SK-N-SH (cell line): ENCODE data around the gene RNF227. TPM values are rescaled to one million over a fixed set of nuclear protein-coding genes. Genes with fewer than 3 reads are reported as not detected.

ENCODE experiments used
- CTCF ChIA-PET: fragments of 300-600, 350-600 bp; formaldehyde crosslinking; extraction: SDS; loops from one replicate; lab custom pipeline; 2021; lab: Yijun Ruan, JAX
- POLR2A ChIA-PET: fragments of 350-600 bp; sonication (Branson Sonifier 250); formaldehyde crosslinking; extraction: SDS; loops from one replicate; lab custom pipeline; 2020; ENCODE audit warnings: antibody characterized with exemption, inconsistent platforms; lab: Yijun Ruan, JAX
- DNase-seq: peaks from one replicate; pipeline ENCODE4 v3.0.0; 2012
- H2AFZ ChIP-seq: fragments of 200-600 bp; sonication (generic); 2 replicates; pipeline ENCODE4 v1.8.1; 2016; ENCODE audit warnings: antibody characterized with exemption, mild to moderate bottlenecking, low read depth
- H3F3A ChIP-seq: fragments of 200-600 bp; sonication (generic); replicated peaks from 2 replicates; pipeline ENCODE3; 2016; ENCODE audit warnings: antibody characterized with exemption, mild to moderate bottlenecking; ENCODE audit not compliant: insufficient read depth
- H3K27ac ChIP-seq, 2 experiments: fragments of 200-500 bp in 1 of 2; fragments of 200-600 bp in 1 of 2; sonication (Bioruptor generic) in 1 of 2; sonication (generic), shearing (Covaris generic) in 1 of 2; 2 replicates each; pipeline versions ENCODE4 v1.5.1 to v1.6.1; 2014 to 2016; ENCODE audit warnings: low read depth in 2 of 2, inconsistent platforms in 1 of 2, low read length in 1 of 2, mild to moderate bottlenecking in 1 of 2, mixed read lengths in 1 of 2
- H3K27me3 ChIP-seq: fragments of 200-600 bp; sonication (generic), shearing (Covaris generic); 2 replicates; pipeline ENCODE4 v1.6.1; 2016; ENCODE audit warnings: mixed run types; ENCODE audit not compliant: insufficient read depth
- H3K36me3 ChIP-seq, 2 experiments: fragments of 200-500 bp in 1 of 2; fragments of 200-600 bp in 1 of 2; sonication (Bioruptor generic) in 1 of 2; sonication (generic) in 1 of 2; replicated peaks in 1 of 2; 2 replicates each; pipeline versions ENCODE3 to v1.5.1; 2014 to 2016; ENCODE audit warnings: low read length in 1 of 2, mild to moderate bottlenecking in 1 of 2; ENCODE audit not compliant: insufficient read depth in 2 of 2, control insufficient read depth in 1 of 2
- H3K4me1 ChIP-seq, 2 experiments: fragments of 200-500 bp in 1 of 2; fragments of 200-600 bp in 1 of 2; sonication (Bioruptor generic) in 1 of 2; sonication (generic), shearing (Covaris generic) in 1 of 2; 2 replicates each; pipeline versions ENCODE4 v1.5.1 to v1.6.1; 2014 to 2016; ENCODE audit warnings: low read depth in 1 of 2, low read length in 1 of 2, mixed run types in 1 of 2; ENCODE audit not compliant: insufficient read depth in 2 of 2, control insufficient read depth in 1 of 2
- H3K4me2 ChIP-seq: fragments of 200-600 bp; sonication (generic), shearing (Covaris generic); 2 replicates; pipeline ENCODE4 v1.6.1; 2017; ENCODE audit warnings: mixed run types
- H3K4me3 ChIP-seq, 2 experiments: fragments of 200-500 bp in 1 of 2; fragments of 200-600 bp in 1 of 2; sonication (Bioruptor generic) in 1 of 2; sonication (generic), shearing (Covaris generic) in 1 of 2; 2 replicates each; pipeline versions ENCODE4 v1.5.1 to v1.8.1; 2014 to 2016; ENCODE audit warnings: low read depth in 2 of 2, inconsistent platforms in 1 of 2, low read length in 1 of 2, mild to moderate bottlenecking in 1 of 2, mixed read lengths in 1 of 2, moderate library complexity in 1 of 2
- H3K79me2 ChIP-seq: fragments of 200-600 bp; sonication (generic); 2 replicates; pipeline ENCODE4 v1.8.1; 2017; ENCODE audit warnings: mild to moderate bottlenecking; ENCODE audit not compliant: insufficient read depth
- H3K9ac ChIP-seq: fragments of 200-600 bp; sonication (generic); 2 replicates; pipeline ENCODE4 v1.6.1; 2017; ENCODE audit warnings: mixed run types
- H3K9me2 ChIP-seq: fragments of 200-600 bp; sonication (generic); 2 replicates; pipeline ENCODE4 v1.6.1; 2017; ENCODE audit warnings: mixed run types
- H3K9me3 ChIP-seq: fragments of 200-600 bp; sonication (generic); 2 replicates; pipeline ENCODE4 v1.6.1; 2017; ENCODE audit warnings: mixed run types, mild to moderate bottlenecking, moderate library complexity
- H4K20me1 ChIP-seq: fragments of 200-600 bp; sonication (generic); 2 replicates; pipeline ENCODE4 v1.6.1; 2017; ENCODE audit warnings: mild to moderate bottlenecking, mixed run types; ENCODE audit not compliant: insufficient read depth
- ELF1 ChIP-seq: IDR thresholded peaks from 2 replicates; pipeline ENCODE4 v1.4.0; 2012
- EZH2phosphoT487 ChIP-seq: fragments of 200-600 bp; sonication (generic); IDR thresholded peaks from 2 replicates; pipeline ENCODE4 v1.6.1; 2017; ENCODE audit warnings: low read depth, mixed run types, mild to moderate bottlenecking, antibody characterized with exemption, moderate library complexity, borderline replicate concordance
- GABPA ChIP-seq: IDR thresholded peaks from 2 replicates; pipeline ENCODE4 v1.4.0; 2012; ENCODE audit warnings: low read depth, mild to moderate bottlenecking
- GATA2 ChIP-seq: sonication (generic); formaldehyde crosslinking; IDR thresholded peaks from 2 replicates; pipeline ENCODE4 v1.5.0; 2020; ENCODE audit warnings: mild to moderate bottlenecking, missing genetic modification reagents
- MEF2A ChIP-seq: IDR thresholded peaks from 2 replicates; pipeline ENCODE4 v1.4.0; 2012; ENCODE audit warnings: low read depth, borderline replicate concordance
- MXI1 ChIP-seq: IDR thresholded peaks from 2 replicates; pipeline ENCODE4 v1.6.1; 2012; ENCODE audit warnings: mild to moderate bottlenecking, low read depth, low read length, improper control_type of control experiment
- RFX5 ChIP-seq: IDR thresholded peaks from 2 replicates; pipeline ENCODE4 v1.6.1; 2012; ENCODE audit warnings: mild to moderate bottlenecking, improper control_type of control experiment, low read length
- SIN3A ChIP-seq: IDR thresholded peaks from 2 replicates; pipeline ENCODE4 v1.6.1; 2012; ENCODE audit warnings: low read depth, mild to moderate bottlenecking, low read length, moderate library complexity, borderline replicate concordance
- SMC3 ChIP-seq: IDR thresholded peaks from 2 replicates; pipeline ENCODE4 v1.6.1; 2012; ENCODE audit warnings: low read depth, low read length, improper control_type of control experiment
- TCF12 ChIP-seq: IDR thresholded peaks from 2 replicates; pipeline ENCODE4 v1.4.0; 2012
- TEAD4 ChIP-seq: IDR thresholded peaks from 2 replicates; pipeline ENCODE4 v1.4.0; 2012; ENCODE audit warnings: mild to moderate bottlenecking, borderline replicate concordance; ENCODE audit not compliant: insufficient read depth
- YY1 ChIP-seq: IDR thresholded peaks from 2 replicates; pipeline ENCODE4 v1.4.0; 2012; ENCODE audit warnings: low read depth, mild to moderate bottlenecking
- WGBS: methylation state at CpG from one replicate; pipeline ENCODE4 v1.1.6; 2017; ENCODE audit warnings: low lambda C conversion rate; 5-methylcytosine and 5-hydroxymethylcytosine counted together
- polyA plus RNA-seq, 3 experiments: library from polyadenylated mRNA; depleted of rRNA; stranded (reverse); fragments of >200 nt; gene quantifications; 2 replicates each; pipeline ENCODE4 v1.2.3, GENCODE V29; 2012
- TF ChIP-seq, protein P1 (sequence below): fragments of 200-600 bp; sonication (generic); IDR thresholded peaks from 2 replicates; pipeline ENCODE4 v1.6.1; 2017; ENCODE audit warnings: antibody characterized with exemption, mild to moderate bottlenecking, moderate library complexity
- TF ChIP-seq, protein P2 (sequence below): IDR thresholded peaks from 2 replicates; pipeline ENCODE4; 2012
- TF ChIP-seq, protein P3 (sequence below): fragments of 150-350 bp; IDR thresholded peaks from 2 replicates; pipeline ENCODE4 v1.6.1; 2016; ENCODE audit warnings: mild to moderate bottlenecking, low read depth, low read length
- TF ChIP-seq, protein P4 (sequence below): IDR thresholded peaks from 2 replicates; pipeline ENCODE4 v1.4.0; 2012; ENCODE audit warnings: low read depth
- TF ChIP-seq, protein P5 (sequence below): IDR thresholded peaks from 2 replicates; pipeline ENCODE4 v1.4.0; 2012; ENCODE audit warnings: low read depth, borderline replicate concordance
- TF ChIP-seq, protein P6 (sequence below): IDR thresholded peaks from 2 replicates; pipeline ENCODE4 v1.4.0; 2012; ENCODE audit warnings: low read depth, borderline replicate concordance

The RNF227 gene
- polyA plus RNA-seq, 1 of the 3 experiments (the other 2 are of a cell fraction) = 7.4 TPM

DNA sequence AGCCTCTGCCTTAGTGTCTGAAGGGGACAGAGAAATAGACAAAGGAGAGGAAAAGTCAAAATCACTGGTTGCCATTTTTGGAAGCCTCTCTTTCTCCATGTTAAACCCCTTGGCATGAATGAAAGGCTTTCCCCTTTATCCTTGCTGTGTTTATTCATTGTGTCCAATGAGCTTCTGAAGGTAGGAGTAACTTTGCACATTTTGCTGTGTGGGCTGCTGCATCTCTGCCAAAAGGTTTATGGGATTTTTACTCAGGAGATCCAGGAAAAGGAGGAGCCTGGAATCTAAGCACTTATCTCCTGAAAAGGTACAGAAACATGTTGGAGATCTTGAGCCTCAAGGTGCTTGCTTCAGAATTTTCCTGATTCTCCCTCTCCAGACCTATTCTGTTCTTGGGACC is 19.8 kb upstream of the RNF227 start:
- no peak overlapping the region for H3K27ac ChIP-seq
- POLR2A ChIA-PET = no interaction called here

DNA sequence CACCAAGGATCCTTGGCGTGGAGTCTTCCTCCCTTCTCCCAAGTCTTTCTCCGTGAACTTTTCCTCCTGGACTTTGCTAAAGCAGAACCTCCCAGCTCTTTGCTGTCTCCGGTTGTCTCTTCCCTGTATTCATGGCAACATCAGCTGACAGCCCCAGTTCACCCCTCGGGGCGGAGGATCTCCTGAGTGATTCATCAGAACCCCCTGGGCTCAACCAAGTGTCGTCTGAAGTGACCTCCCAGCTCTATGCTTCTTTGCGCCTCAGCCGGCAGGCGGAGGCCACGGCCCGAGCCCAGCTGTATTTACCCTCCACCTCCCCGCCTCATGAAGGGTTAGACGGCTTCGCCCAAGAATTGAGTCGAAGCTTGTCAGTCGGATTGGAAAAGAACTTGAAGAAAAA is 16.9 kb upstream of the RNF227 start:
- 21% methylated on average over 15 of the region's 16 CpGs for WGBS
- Histone ChIP-seq H3K4me2 (peak overlapping the region; percentile 88), H3K4me1 (peaks cover 21 to 38% of the 10 kb centered on the region in 2 experiments; a peak in 3 of 4 replicates), H3K9ac (peak overlapping the region; percentile 82), H4K20me1 (0 out of 2 replicates have a peak, but pooled peaks cover 9% of the 10 kb centered on the region), H3K9me3 (no peaks in the 10 kb centered on the region), H3K27me3 (no peaks in the 10 kb centered on the region), H3F3A (no peaks in the 10 kb centered on the region), H3K36me3 (peaks cover 18 to 30% of the 10 kb centered on the region in 2 experiments), H3K27ac (peak overlapping the region in 1 of 2 experiments; percentile 75; a peak in 2 of 4 replicates), H3K79me2 (peaks cover 61% of the 10 kb centered on the region), H3K4me3 (peak overlapping the region; percentile 99 to 100), H3K9me2 (no peaks in the 10 kb centered on the region), H2AFZ (0 out of 2 replicates have a peak overlapping the region, but pooled peaks have one; percentile 95)
- CTCF ChIA-PET = interaction anchor here (0.9 to 8.2 kb wide), 14 partner anchors 12 to 189 kb away, joined by 3 to 61 read pairs (median 6); partner anchors contain the start of gene RNF227
- TF ChIP-seq SMC3 = 0 out of 2 replicates have a peak, but pooled peaks have one; percentile 16
- TF ChIP-seq, protein P1, sequence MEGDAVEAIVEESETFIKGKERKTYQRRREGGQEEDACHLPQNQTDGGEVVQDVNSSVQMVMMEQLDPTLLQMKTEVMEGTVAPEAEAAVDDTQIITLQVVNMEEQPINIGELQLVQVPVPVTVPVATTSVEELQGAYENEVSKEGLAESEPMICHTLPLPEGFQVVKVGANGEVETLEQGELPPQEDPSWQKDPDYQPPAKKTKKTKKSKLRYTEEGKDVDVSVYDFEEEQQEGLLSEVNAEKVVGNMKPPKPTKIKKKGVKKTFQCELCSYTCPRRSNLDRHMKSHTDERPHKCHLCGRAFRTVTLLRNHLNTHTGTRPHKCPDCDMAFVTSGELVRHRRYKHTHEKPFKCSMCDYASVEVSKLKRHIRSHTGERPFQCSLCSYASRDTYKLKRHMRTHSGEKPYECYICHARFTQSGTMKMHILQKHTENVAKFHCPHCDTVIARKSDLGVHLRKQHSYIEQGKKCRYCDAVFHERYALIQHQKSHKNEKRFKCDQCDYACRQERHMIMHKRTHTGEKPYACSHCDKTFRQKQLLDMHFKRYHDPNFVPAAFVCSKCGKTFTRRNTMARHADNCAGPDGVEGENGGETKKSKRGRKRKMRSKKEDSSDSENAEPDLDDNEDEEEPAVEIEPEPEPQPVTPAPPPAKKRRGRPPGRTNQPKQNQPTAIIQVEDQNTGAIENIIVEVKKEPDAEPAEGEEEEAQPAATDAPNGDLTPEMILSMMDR = peak; percentile 33
- TF ChIP-seq, protein P2, sequence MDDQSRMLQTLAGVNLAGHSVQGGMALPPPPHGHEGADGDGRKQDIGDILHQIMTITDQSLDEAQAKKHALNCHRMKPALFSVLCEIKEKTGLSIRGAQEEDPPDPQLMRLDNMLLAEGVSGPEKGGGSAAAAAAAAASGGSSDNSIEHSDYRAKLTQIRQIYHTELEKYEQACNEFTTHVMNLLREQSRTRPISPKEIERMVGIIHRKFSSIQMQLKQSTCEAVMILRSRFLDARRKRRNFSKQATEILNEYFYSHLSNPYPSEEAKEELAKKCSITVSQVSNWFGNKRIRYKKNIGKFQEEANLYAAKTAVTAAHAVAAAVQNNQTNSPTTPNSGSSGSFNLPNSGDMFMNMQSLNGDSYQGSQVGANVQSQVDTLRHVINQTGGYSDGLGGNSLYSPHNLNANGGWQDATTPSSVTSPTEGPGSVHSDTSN = peak; percentile 42
- no peak for TF ChIP-seq GABPA
- peak; percentile 45; the same call in 1 of the 2 replicates for TF ChIP-seq SIN3A
- DNase-seq = no peak
- POLR2A ChIA-PET = interaction anchor here (0.8 to 2.7 kb wide), 3 partner anchors 11 to 57 kb away, joined by 3 to 11 read pairs (median 8); partner anchors contain the start of gene RNF227

More for the DNA sequence above, 19.8 kb upstream of the RNF227 start:
- no peak overlapping the region for H3K4me2 ChIP-seq
- DNase-seq = no peak
- H2AFZ ChIP-seq = no peak overlapping the region
- CTCF ChIA-PET = interaction anchor here (1.0 to 8.2 kb wide), 4 partner anchors 54 to 144 kb away, joined by 3 to 61 read pairs (median 4); no protein-coding TSS in a partner anchor
- peaks cover 12 to 20% of the 10 kb centered on the region in 2 experiments; a peak in 3 of 4 replicates for H3K4me1 ChIP-seq
- H3K9me3 ChIP-seq = no peaks in the 10 kb centered on the region
- H4K20me1 ChIP-seq = 0 out of 2 replicates have a peak, but pooled peaks cover 9% of the 10 kb centered on the region
- TF ChIP-seq MXI1 (no peak), ELF1 (no peak), MEF2A (no peak), RFX5 (no peak), EZH2phosphoT487 (no peak), TEAD4 (no peak), GATA2 (CRISPR knock-in tag) (no peak), TCF12 (no peak), YY1 (no peak)
- TF ChIP-seq, protein P3, sequence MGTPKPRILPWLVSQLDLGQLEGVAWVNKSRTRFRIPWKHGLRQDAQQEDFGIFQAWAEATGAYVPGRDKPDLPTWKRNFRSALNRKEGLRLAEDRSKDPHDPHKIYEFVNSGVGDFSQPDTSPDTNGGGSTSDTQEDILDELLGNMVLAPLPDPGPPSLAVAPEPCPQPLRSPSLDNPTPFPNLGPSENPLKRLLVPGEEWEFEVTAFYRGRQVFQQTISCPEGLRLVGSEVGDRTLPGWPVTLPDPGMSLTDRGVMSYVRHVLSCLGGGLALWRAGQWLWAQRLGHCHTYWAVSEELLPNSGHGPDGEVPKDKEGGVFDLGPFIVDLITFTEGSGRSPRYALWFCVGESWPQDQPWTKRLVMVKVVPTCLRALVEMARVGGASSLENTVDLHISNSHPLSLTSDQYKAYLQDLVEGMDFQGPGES = no peak
- TF ChIP-seq, protein P4, sequence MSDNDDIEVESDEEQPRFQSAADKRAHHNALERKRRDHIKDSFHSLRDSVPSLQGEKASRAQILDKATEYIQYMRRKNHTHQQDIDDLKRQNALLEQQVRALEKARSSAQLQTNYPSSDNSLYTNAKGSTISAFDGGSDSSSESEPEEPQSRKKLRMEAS = no peak
- TF ChIP-seq, protein P5, sequence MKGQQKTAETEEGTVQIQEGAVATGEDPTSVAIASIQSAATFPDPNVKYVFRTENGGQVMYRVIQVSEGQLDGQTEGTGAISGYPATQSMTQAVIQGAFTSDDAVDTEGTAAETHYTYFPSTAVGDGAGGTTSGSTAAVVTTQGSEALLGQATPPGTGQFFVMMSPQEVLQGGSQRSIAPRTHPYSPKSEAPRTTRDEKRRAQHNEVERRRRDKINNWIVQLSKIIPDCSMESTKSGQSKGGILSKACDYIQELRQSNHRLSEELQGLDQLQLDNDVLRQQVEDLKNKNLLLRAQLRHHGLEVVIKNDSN = no peak
- TF ChIP-seq, protein P6, sequence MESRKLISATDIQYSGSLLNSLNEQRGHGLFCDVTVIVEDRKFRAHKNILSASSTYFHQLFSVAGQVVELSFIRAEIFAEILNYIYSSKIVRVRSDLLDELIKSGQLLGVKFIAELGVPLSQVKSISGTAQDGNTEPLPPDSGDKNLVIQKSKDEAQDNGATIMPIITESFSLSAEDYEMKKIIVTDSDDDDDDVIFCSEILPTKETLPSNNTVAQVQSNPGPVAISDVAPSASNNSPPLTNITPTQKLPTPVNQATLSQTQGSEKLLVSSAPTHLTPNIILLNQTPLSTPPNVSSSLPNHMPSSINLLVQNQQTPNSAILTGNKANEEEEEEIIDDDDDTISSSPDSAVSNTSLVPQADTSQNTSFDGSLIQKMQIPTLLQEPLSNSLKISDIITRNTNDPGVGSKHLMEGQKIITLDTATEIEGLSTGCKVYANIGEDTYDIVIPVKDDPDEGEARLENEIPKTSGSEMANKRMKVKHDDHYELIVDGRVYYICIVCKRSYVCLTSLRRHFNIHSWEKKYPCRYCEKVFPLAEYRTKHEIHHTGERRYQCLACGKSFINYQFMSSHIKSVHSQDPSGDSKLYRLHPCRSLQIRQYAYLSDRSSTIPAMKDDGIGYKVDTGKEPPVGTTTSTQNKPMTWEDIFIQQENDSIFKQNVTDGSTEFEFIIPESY = no peak
- no peaks in the 10 kb centered on the region for H3K9me2 ChIP-seq
- H3K27me3 ChIP-seq = no peaks in the 10 kb centered on the region
- H3K79me2 ChIP-seq = peaks cover 59% of the 10 kb centered on the region
- H3K9ac ChIP-seq = no peak overlapping the region
- H3K36me3 ChIP-seq = peaks cover 33 to 40% of the 10 kb centered on the region in 2 experiments
- H3F3A ChIP-seq = no peaks in the 10 kb centered on the region
- H3K4me3 ChIP-seq = no peak overlapping the region
